ENCODE data around the gene GP5.

The GP5 gene

GRCh38 chr3:194365978-194366490 is 33.0 kb downstream of the GP5 start:
- TF ChIP-seq CTCF (IDR thresholded peaks at IDR 0.05; ENCODE audit: insufficient read depth, low read depth, low read length, missing control alignments) = no peak
- no peak for DNase-seq (ENCODE audit: low read depth)
- no peak overlapping the region for H3K4me3 ChIP-seq (ENCODE audit: low read depth, low read length)

- no peak for TF ChIP-seq CTCF (IDR thresholded peaks at IDR 0.05; ENCODE audit: insufficient read depth, low read depth, low read length, missing control alignments)
- DNase-seq (ENCODE audit: low read depth) = no peak
- no peak overlapping the region for H3K4me3 ChIP-seq (ENCODE audit: low read depth, low read length)
Observed at GRCh38 chr3:194365526-194365925, 33.5 kb downstream of the GP5 start.

- TF ChIP-seq CTCF (IDR thresholded peaks at IDR 0.05; ENCODE audit: insufficient read depth, low read depth, low read length, missing control alignments) = no peak
- H3K4me3 ChIP-seq (ENCODE audit: low read depth, low read length) = no peak overlapping the region
- DNase-seq (ENCODE audit: low read depth) = no peak
Observed at GRCh38 chr3:194364652-194365434, 34.2 kb downstream of the GP5 start.

GRCh38 chr3:194364314-194364651 is 34.8 kb downstream of the GP5 start:
- DNase-seq (ENCODE audit: low read depth) = no peak
- no peak overlapping the region for H3K4me3 ChIP-seq (ENCODE audit: low read depth, low read length)
- TF ChIP-seq CTCF (IDR thresholded peaks at IDR 0.05; ENCODE audit: insufficient read depth, low read depth, low read length, missing control alignments) = no peak

GRCh38 chr3:194360568-194360967 is 38.5 kb downstream of the GP5 start:
- no peak for DNase-seq (ENCODE audit: low read depth)
- no peak for TF ChIP-seq CTCF (IDR thresholded peaks at IDR 0.05; ENCODE audit: insufficient read depth, low read depth, low read length, missing control alignments)
- no peak overlapping the region for H3K4me3 ChIP-seq (ENCODE audit: low read depth, low read length)

- no peak overlapping the region for H3K4me3 ChIP-seq (ENCODE audit: low read depth, low read length)
- TF ChIP-seq CTCF (IDR thresholded peaks at IDR 0.05; ENCODE audit: insufficient read depth, low read depth, low read length, missing control alignments) = no peak
- no peak for DNase-seq (ENCODE audit: low read depth)
Observed at GRCh38 chr3:194357681-194358080, 41.4 kb downstream of the GP5 start.

GRCh38 chr3:194355379-194355778 is 43.7 kb downstream of the GP5 start:
- TF ChIP-seq CTCF (IDR thresholded peaks at IDR 0.05; ENCODE audit: insufficient read depth, low read depth, low read length, missing control alignments) = no peak
- H3K4me3 ChIP-seq (ENCODE audit: low read depth, low read length) = no peak overlapping the region
- no peak for DNase-seq (ENCODE audit: low read depth)
